HG03571 (cell line): Measurements from ENCODE around the gene MRPS18B.

ENCODE experiments used
- ATAC-seq: cut with Tn5 transposase; IDR thresholded peaks from one replicate; pipeline ENCODE4 v1.9.1; 2021; ENCODE audit not compliant: unreplicated experiment

The MRPS18B gene

DNA sequence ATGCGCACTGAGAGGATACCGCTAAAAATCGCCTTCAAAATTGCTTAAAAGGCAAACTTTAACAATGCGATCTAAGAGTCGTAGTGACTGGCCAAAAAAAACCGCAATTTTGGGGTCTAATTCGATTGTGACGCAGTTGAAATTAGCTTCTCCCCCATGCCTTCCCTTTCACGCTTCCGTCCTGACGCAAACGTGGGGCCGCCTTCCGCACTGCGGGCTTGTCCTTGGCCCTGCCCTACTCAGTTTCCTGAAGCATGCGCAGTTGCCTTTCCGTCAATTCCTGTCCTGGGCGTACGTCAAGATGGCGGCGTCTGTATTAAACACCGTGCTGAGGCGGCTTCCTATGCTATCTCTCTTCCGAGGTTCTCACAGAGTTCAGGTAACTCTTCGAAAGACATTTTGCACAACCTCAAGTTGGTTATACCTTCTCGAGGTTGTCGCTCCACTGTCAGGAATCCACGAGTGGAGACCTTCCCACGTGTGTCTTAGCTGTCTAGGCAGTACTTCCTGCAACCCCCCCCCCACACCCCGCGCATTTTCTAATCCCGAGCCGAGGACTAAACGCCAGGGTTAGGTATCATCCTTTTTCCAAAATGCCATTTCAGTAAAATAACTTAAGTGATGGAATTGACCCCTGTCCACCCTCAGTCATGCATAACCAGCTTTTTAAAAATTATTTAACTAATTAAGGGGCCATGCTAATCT, at the start of gene MRPS18B:
MRPS18B (plus strand) TSS at position 276 of the 705 bp plus-strand sequence; CDS start at position 302, 26 bp downstream.
- peak; percentile 63 for ATAC-seq

DNA sequence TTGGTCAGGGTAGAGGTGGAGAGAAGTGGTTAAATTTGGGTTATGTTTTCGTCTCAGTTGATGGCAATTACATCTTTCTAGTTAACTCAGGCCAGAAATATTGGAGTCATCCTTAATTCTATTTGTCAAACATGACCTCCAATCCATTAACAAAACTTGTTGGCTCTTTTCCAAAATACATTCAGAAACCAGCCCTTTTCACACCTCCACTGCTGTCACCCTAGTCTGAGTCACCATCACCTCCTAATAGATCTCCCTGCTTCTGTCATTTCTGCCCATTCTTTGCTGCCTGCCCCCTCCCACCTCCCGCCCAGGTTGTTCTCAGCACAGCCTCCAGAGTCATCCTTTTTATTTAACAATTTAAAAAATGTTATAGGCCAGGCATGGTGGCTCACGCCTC, 49.4 kb upstream of the MRPS18B start:
- ATAC-seq, result no peak

DNA sequence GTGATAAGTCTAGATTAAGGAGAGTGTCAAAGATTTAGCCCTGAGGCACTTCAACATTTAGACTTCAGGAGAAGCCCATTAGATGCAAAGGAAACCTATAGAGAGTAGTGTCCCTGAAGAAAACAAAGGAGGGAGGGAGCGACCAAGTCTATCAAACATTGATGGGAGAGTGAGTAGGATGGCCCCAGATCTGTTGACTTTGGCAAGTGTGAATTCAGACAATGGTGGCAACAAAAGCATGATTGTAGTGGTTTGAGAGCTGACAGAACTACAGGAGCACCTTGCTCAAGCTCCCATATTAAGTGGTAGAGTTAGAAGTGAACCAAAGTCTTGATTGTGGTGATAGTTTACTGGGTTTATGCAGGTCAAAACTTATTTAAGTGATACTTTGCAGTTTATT, 47.4 kb upstream of the MRPS18B start:
- ATAC-seq, result no peak

DNA sequence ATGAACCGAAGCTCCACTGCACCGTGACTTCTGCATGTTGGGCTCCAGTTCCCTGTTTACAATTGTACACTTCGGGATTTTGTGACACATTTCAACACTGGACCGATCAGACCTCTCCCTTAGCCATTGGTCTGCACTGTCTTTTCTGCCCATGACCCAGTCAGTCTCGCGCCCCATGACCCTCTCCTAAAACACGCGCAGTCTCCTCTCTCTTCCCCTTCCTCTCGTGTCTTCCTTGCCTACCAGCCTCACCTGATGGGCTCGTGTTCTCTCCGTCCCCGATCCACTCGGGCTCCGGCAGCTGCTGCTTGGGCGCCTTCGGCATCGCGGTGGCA, 46.9 kb upstream of the MRPS18B start:
- peak; percentile 33 for ATAC-seq

DNA sequence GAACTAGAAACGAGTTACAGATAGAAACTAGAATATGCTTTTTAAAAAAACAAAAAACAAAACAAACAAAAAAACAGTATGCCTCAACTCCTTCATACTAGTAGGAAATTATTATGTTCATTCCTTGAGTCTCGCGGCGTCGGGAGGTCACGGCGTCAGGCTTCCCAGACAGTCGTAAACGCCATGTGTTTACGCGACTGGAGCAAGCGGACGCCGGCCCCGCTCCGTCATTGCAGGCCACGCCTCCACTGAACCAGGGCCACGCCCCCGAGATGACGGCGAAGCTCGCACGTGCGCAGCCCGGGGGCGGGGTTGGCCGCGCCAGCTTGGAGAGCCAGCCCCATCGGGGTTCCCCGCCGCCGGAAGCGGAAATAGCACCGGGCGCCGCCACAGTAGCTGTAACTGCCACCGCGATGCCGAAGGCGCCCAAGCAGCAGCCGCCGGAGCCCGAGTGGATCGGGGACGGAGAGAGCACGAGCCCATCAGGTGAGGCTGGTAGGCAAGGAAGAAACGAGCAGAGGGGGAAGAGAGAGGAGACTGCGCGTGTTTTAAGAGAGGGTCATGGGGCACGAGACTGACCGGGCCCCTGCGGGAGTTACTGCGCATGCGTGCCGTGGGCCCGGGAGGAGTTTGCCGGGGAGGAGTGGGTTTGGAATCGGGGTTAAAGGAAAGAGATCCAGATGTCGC, 46.4 kb upstream of the MRPS18B start, which contains the start of gene ABCF1:
ABCF1 (plus strand) TSS at position 368 of the 687 bp plus-strand sequence; CDS start at position 414, 46 bp downstream.
- peak; percentile 85 for ATAC-seq

DNA sequence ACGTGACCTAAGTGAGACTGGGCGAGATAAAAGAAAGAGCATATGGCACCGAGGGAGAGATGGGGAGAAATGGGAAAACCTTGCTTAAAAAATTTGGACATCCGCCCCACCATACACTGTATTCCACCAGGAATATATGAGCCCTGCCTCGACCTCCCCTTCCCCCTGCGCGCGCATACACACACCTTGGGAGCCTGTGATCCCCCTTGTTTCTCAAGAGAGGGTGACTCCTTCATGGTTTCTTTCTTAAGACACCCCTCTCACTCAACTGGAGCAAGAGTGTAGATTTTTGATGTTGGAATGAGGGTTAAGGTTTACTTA, 45.9 kb upstream of the MRPS18B start:
- no peak for ATAC-seq

DNA sequence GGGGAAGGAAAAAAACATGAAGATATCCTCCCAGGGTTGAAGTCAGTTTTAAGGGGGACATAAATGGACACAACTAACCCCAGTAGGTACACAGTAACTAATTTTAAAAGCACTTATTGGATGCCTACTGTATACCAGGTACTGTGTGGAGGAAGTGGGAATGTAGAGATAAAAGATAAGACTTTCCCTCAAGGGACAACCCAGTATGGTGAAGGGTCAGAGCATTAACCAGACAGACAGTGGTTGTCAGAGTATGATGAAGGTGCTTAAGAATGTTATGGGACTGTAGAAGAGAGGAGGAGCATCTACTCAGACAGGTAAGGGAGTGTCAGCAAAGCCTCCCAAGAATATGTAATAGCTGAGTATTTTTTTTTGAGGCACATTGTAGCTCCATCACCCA, 45.5 kb upstream of the MRPS18B start:
- ATAC-seq, result no peak

DNA sequence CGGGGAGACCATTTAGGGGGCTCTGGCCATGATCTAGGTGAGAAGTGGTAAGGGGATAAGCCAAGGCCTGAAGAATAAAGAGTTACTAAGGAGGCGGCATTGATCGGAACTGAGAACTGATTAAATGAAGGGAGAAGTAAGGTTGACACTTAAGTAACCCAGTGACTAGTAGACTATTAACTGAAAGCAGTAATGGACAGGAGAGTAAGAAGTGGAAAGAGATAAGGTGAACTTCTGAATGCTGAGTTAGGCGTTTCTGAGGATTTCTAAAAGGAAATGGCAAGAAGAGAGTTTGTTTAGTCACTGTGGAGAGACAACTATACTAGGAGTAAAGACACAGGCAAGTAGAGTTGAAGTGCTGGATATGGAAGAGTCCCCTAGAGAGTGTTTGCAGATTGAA, 44.5 kb upstream of the MRPS18B start:
- ATAC-seq, result no peak

DNA sequence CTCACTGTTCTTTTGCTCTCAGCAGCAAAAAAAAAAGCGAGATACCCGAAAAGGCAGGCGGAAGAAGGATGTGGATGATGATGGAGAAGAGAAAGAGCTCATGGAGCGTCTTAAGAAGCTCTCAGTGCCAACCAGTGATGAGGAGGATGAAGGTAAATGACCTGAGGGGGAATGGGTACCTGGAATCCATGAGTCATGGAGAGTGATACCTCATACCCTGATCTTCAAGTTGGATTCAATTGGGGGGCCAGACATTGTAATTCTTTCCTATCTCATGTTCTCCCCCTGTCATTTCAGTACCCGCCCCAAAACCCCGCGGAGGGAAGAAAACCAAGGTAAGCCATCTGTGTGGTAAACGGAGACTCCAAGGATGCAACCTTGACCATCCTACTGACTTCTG, 39.6 kb upstream of the MRPS18B start:
- ATAC-seq, result no peak

- ATAC-seq, result no peak
Measured at GRCh38 chr6:30583921-30584320, 33.7 kb upstream of the MRPS18B start.

DNA sequence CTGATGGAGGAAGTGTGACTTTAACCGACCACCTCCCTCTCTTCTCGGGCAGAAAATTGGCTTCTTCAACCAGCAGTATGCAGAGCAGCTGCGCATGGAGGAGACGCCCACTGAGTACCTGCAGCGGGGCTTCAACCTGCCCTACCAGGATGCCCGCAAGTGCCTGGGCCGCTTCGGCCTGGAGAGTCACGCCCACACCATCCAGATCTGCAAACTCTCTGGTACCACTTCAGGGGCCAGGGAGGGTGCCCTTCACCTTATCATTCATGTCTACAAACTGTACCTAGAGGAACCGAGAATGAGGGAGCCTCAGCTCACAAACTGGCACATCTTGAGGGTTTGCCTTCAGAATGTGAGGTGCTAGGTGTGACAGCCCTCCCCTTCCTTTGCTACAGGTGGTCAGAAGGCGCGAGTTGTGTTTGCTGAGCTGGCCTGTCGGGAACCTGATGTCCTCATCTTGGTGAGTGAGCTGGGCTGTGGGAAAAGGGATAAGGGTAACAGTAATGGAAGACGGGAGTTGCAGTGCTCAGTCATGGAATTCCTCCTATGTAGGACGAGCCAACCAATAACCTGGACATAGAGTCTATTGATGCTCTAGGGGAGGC, 27.8 kb upstream of the MRPS18B start:
- ATAC-seq, result no peak

- no peak for ATAC-seq
Measured at GRCh38 chr6:30590509-30590908, 27.1 kb upstream of the MRPS18B start.

DNA sequence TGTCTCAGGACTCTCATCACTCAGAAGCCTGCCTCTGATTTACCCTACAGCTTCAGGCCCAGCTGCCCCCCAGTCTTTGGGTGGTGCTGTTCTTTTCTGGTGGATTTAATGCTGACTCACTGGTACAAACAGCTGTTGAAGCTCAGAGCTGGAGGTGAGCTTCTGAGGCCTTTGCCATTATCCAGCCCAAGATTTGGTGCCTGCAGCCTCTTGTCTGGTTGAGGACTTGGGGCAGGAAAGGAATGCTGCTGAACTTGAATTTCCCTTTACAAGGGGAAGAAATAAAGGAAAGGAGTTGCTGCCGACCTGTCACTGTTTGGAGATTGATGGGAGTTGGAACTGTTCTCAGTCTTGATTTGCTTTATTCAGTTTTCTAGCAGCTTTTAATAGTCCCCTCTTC, 26.6 kb upstream of the MRPS18B start:
- ATAC-seq, result no peak

DNA sequence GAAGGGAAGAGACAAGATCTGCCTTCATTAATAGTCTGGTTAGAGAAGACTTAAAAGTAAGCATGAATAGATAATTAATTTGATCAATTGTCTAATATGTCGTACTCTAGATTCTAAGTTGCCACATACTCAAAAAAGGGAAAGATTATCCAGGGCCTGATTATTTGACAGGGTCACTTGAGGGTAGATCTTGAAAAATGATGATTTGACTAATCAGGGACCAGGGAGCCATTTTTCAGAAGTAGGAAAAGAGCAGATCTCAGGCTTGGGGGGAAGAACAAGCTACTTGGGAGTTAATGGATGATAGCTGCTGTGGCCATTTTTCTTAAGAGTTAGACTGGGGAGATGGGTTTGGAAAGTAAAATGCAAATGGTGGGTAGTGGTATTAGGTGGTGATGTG, 25.4 kb upstream of the MRPS18B start:
- ATAC-seq, result no peak

DNA sequence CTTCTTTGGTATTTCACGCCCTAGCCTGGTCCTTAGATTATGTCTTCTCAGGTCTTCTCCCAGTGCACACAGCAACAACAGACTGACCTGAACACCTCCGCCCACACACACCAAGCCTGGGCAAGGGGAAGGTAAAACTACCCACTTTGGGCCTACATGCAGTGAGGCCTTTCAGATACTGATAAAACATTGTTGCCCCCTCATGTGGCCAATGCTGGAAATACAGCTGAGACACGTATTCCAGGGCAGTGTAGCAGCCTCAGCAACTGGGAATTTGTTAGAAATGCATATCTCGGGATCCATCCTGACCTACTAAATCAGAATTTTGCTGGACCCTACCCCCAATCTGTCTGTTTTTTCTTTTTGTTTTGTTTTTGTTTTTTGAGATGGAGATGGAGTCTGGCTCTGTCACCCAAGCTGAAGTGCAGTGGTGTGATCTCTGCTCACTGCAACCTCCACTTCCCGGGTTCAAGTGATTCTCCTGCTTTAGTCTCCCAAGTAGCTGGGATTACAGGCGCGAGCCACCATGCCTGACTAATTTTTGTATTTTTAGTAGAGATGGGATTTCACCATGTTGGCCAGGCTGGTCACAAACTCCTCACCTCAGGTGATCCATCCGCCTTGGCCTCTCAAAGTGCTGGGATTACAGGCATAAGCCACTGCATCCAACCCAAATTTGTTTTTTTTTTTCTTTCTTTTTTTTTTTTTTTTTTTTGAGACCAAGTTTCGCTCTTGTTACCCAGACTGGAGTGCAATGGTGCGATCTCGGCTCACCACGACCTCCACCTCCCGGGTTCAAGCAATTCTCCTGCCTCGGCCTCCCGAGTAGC, 20.1 kb upstream of the MRPS18B start:
- ATAC-seq, result peak; percentile 55

GRCh38 chr6:30598912-30599624, 18.6 kb upstream of the MRPS18B start:
- ATAC-seq, result no peak

- ATAC-seq, result no peak
Measured at GRCh38 chr6:30599625-30600324, 17.9 kb upstream of the MRPS18B start.

- no peak for ATAC-seq
Measured at GRCh38 chr6:30600451-30600961, 17.1 kb upstream of the MRPS18B start.

- no peak for ATAC-seq
Measured at GRCh38 chr6:30601436-30601814, 16.2 kb upstream of the MRPS18B start.
